ENCODE measurements around the gene CTCF. TPM values are rescaled to one million over a fixed set of nuclear protein-coding genes. Genes with fewer than 3 reads are reported as not detected.

The CTCF gene
- total RNA-seq, 1 experiment from 2014 or later, result 33.1 TPM

- ATAC-seq, result no peak
- intact Hi-C loops (cut with micrococcal nuclease; ENCODE audit: unreplicated experiment) (loop anchor here (5.0 to 10.0 kb wide), 2 partner anchors 135 to 258 kb away; partner anchors contain the start of genes RANBP10 and TSNAXIP1), in situ Hi-C loops (cut with HindIII; ENCODE audit: low pct_unique_long_range_greater_than_20kb, low sequenced_read_pairs) (no loop called here)
- Histone ChIP-seq H3K9me3 (ENCODE audit: control insufficient read depth, insufficient read depth, low read depth, low read length) (no peaks in the 10 kb centered on the region), H3K27me3 (ENCODE audit: control insufficient read depth, insufficient read depth, low read length) (no peaks in the 10 kb centered on the region), H3K4me1 (ENCODE audit: control insufficient read depth, insufficient read depth, low read length) (peaks cover 14% of the 10 kb centered on the region), H3K4me3 (ENCODE audit: low read depth in 2 of 2, low read length in 2 of 2) (no peak overlapping the region), H3K27ac (ENCODE audit: low read length) (no peak overlapping the region), H3K36me3 (ENCODE audit: control insufficient read depth, insufficient read depth, low read length) (no peaks in the 10 kb centered on the region)
- BruUV-seq (replicated peaks), result no TSS peak
- DNase-seq (ENCODE audit: low read depth, low spot score), result no peak
- POLR2A ChIA-PET, result no interaction called here
- CTCF ChIA-PET, result interaction anchor here (0.6 kb wide), 1 partner anchor 197 kb away, joined by 3 read pairs; no protein-coding TSS in a partner anchor
- TF ChIP-seq SIN3A (IDR thresholded peaks at IDR 0.05; ENCODE audit: borderline replicate concordance, insufficient read depth, low read depth, low read length) (no peak), POLR2AphosphoS5 (IDR thresholded peaks at IDR 0.05; ENCODE audit: low read depth, low read length) (no peak), TCF7L2 (IDR thresholded peaks at IDR 0.05; ENCODE audit: low read depth, low read length) (no peak)
- TF ChIP-seq, protein P1, sequence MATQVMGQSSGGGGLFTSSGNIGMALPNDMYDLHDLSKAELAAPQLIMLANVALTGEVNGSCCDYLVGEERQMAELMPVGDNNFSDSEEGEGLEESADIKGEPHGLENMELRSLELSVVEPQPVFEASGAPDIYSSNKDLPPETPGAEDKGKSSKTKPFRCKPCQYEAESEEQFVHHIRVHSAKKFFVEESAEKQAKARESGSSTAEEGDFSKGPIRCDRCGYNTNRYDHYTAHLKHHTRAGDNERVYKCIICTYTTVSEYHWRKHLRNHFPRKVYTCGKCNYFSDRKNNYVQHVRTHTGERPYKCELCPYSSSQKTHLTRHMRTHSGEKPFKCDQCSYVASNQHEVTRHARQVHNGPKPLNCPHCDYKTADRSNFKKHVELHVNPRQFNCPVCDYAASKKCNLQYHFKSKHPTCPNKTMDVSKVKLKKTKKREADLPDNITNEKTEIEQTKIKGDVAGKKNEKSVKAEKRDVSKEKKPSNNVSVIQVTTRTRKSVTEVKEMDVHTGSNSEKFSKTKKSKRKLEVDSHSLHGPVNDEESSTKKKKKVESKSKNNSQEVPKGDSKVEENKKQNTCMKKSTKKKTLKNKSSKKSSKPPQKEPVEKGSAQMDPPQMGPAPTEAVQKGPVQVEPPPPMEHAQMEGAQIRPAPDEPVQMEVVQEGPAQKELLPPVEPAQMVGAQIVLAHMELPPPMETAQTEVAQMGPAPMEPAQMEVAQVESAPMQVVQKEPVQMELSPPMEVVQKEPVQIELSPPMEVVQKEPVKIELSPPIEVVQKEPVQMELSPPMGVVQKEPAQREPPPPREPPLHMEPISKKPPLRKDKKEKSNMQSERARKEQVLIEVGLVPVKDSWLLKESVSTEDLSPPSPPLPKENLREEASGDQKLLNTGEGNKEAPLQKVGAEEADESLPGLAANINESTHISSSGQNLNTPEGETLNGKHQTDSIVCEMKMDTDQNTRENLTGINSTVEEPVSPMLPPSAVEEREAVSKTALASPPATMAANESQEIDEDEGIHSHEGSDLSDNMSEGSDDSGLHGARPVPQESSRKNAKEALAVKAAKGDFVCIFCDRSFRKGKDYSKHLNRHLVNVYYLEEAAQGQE (IDR thresholded peaks at IDR 0.05; ENCODE audit: insufficient read depth in 1 of 2, low read depth in 2 of 2, low read length in 1 of 2), result no peak
- TF ChIP-seq, protein P2, sequence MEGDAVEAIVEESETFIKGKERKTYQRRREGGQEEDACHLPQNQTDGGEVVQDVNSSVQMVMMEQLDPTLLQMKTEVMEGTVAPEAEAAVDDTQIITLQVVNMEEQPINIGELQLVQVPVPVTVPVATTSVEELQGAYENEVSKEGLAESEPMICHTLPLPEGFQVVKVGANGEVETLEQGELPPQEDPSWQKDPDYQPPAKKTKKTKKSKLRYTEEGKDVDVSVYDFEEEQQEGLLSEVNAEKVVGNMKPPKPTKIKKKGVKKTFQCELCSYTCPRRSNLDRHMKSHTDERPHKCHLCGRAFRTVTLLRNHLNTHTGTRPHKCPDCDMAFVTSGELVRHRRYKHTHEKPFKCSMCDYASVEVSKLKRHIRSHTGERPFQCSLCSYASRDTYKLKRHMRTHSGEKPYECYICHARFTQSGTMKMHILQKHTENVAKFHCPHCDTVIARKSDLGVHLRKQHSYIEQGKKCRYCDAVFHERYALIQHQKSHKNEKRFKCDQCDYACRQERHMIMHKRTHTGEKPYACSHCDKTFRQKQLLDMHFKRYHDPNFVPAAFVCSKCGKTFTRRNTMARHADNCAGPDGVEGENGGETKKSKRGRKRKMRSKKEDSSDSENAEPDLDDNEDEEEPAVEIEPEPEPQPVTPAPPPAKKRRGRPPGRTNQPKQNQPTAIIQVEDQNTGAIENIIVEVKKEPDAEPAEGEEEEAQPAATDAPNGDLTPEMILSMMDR (IDR thresholded peaks at IDR 0.05), result no peak
Measured at GRCh38 chr16:67669499-67670101, 107.3 kb downstream of the CTCF start.

- DNase-seq (ENCODE audit: low read depth, low spot score) (no peak), ATAC-seq (no peak)
- no TSS peak for BruUV-seq (replicated peaks)
- Histone ChIP-seq H3K27me3 (ENCODE audit: control insufficient read depth, insufficient read depth, low read length) (no peaks in the 10 kb centered on the region), H3K4me1 (ENCODE audit: control insufficient read depth, insufficient read depth, low read length) (peaks cover 9% of the 10 kb centered on the region), H3K36me3 (ENCODE audit: control insufficient read depth, insufficient read depth, low read length) (no peaks in the 10 kb centered on the region), H3K4me3 (ENCODE audit: low read depth in 2 of 2, low read length in 2 of 2) (no peak overlapping the region), H3K9me3 (ENCODE audit: control insufficient read depth, insufficient read depth, low read depth, low read length) (no peaks in the 10 kb centered on the region), H3K27ac (ENCODE audit: low read length) (no peak overlapping the region)
- ChIA-PET POLR2A (no interaction called here), CTCF (interaction anchor here (0.5 to 0.6 kb wide), 3 partner anchors 93 to 355 kb away, joined by 3 to 6 read pairs (median 4); no protein-coding TSS in a partner anchor)
- TF ChIP-seq, protein P2 (IDR thresholded peaks at IDR 0.05), result no peak
- TF ChIP-seq SIN3A (IDR thresholded peaks at IDR 0.05; ENCODE audit: borderline replicate concordance, insufficient read depth, low read depth, low read length), result no peak
- TF ChIP-seq POLR2AphosphoS5 (IDR thresholded peaks at IDR 0.05; ENCODE audit: low read depth, low read length), result no peak
- TF ChIP-seq, protein P1 (IDR thresholded peaks at IDR 0.05; ENCODE audit: insufficient read depth in 1 of 2, low read depth in 2 of 2, low read length in 1 of 2), result no peak
- TF ChIP-seq TCF7L2 (IDR thresholded peaks at IDR 0.05; ENCODE audit: low read depth, low read length), result no peak
- in situ Hi-C loops (cut with HindIII; ENCODE audit: low pct_unique_long_range_greater_than_20kb, low sequenced_read_pairs), result no loop called here
- intact Hi-C loops (cut with micrococcal nuclease; ENCODE audit: unreplicated experiment), result loop anchor here (5.0 to 10.0 kb wide), 2 partner anchors 132 to 255 kb away; partner anchors contain the start of genes RANBP10 and TSNAXIP1
Measured at GRCh38 chr16:67672306-67672705, 110.0 kb downstream of the CTCF start.

Data from Panc1 (cell line).